A673 (cell line): ENCODE measurements around the gene KCNK1. TPM values are rescaled to one million over a fixed set of nuclear protein-coding genes. Genes with fewer than 3 reads are reported as not detected.

Source experiments
- BruUV-seq: library from RNA; stranded (reverse); fragments of 400-500 nt; replicated peaks from 2 replicates; lab custom pipeline; 2021; lab: Mats Ljungman, UMichigan
- CTCF ChIA-PET: fragments of 300-600 bp; sonication (Branson Sonifier 250); formaldehyde crosslinking; loops from one replicate; lab custom pipeline; 2022; ENCODE audit warnings: antibody characterized with exemption; lab: Charles Lee
- POLR2A ChIA-PET: fragments of 300-600 bp; sonication (Branson Sonifier 250); formaldehyde crosslinking; loops from one replicate; lab custom pipeline; 2022; ENCODE audit warnings: antibody characterized with exemption; ENCODE audit not compliant: low non-redundant PET; lab: Charles Lee
- DNase-seq: peaks from one replicate; pipeline ENCODE4 v3.0.0-alpha.2; 2015; ENCODE audit warnings: low spot score
- H3K27ac ChIP-seq: fragments of 200-600 bp; sonication (generic); 2 replicates; pipeline ENCODE4 v1.5.1; 2016; ENCODE audit warnings: mixed run types, low read depth, mild to moderate bottlenecking, mixed read lengths, antibody characterized with exemption, low read length; ENCODE audit not compliant: poor library complexity, severe bottlenecking
- H3K27me3 ChIP-seq: fragments of 200-600 bp; sonication (generic); replicated peaks from 2 replicates; pipeline ENCODE4 v1.6.1; 2017; ENCODE audit warnings: mixed run types, low read depth, mild to moderate bottlenecking, mixed read lengths, antibody characterized with exemption, low read length; ENCODE audit not compliant: insufficient read depth, poor library complexity
- H3K36me3 ChIP-seq: fragments of 200-600 bp; sonication (generic); 2 replicates; pipeline ENCODE4 v1.6.1; 2016; ENCODE audit warnings: mixed run types, mild to moderate bottlenecking, mixed read lengths, antibody characterized with exemption, low read length; ENCODE audit not compliant: insufficient read depth, poor library complexity, severe bottlenecking
- H3K4me1 ChIP-seq: fragments of 200-600 bp; sonication (generic); 2 replicates; pipeline ENCODE4 v1.6.1; 2017; ENCODE audit warnings: mixed run types, mild to moderate bottlenecking, mixed read lengths, antibody characterized with exemption, low read length; ENCODE audit not compliant: insufficient read depth, poor library complexity, severe bottlenecking
- H3K4me3 ChIP-seq: fragments of 200-600 bp; sonication (generic); 2 replicates; pipeline ENCODE4 v1.5.1; 2016; ENCODE audit warnings: low read depth, mixed run types, mild to moderate bottlenecking, mixed read lengths, low read length; ENCODE audit not compliant: poor library complexity, severe bottlenecking
- H3K9me3 ChIP-seq: fragments of 200-600 bp; sonication (generic); 2 replicates; pipeline ENCODE4 v1.6.1; 2016; ENCODE audit warnings: mixed run types, low read depth, mild to moderate bottlenecking, mixed read lengths, antibody characterized with exemption, low read length; ENCODE audit not compliant: poor library complexity, severe bottlenecking
- CTCF ChIP-seq: fragments of 300-800, 200-600 bp; sonication (generic); conservative IDR thresholded peaks from 2 replicates; pipeline ENCODE4 v1.5.1; 2017; ENCODE audit warnings: low read depth, mild to moderate bottlenecking, antibody characterized with exemption, low read length, moderate library complexity, mixed read lengths
- EZH2 ChIP-seq: fragments of 200-600 bp; sonication (generic); IDR thresholded peaks from 2 replicates; pipeline ENCODE4 v1.6.1; 2017; ENCODE audit warnings: borderline replicate concordance, low read depth, mild to moderate bottlenecking, mixed read lengths, antibody characterized with exemption, low read length; ENCODE audit not compliant: poor library complexity, severe bottlenecking
- intact Hi-C: fragments of 100-400 bp; cut with micrococcal nuclease; formaldehyde crosslinking; loops from one replicate; pipeline ENCODE4 v1.10.0; 2022; ENCODE audit not compliant: unreplicated experiment
- total RNA-seq: library from RNA; stranded (reverse); gene quantifications from 2 replicates; pipeline ENCODE4 v1.2.3, GENCODE V29; 2021

Gene KCNK1
- total RNA-seq, 1 experiment from 2014 or later: not detected

GRCh38 chr1:233607252-233608119, 6.4 kb upstream of the KCNK1 start:
- H3K27ac ChIP-seq: no peak overlapping the region
- no peaks in the 10 kb centered on the region for H3K36me3 ChIP-seq
- intact Hi-C loops: no loop called here
- TF ChIP-seq CTCF: no peak
- TF ChIP-seq EZH2: no peak
- no peaks in the 10 kb centered on the region for H3K9me3 ChIP-seq
- no TSS peak for BruUV-seq
- H3K27me3 ChIP-seq: peaks cover 61% of the 10 kb centered on the region
- H3K4me3 ChIP-seq: no peak overlapping the region
- POLR2A ChIA-PET: no interaction called here
- H3K4me1 ChIP-seq: no peaks in the 10 kb centered on the region
- CTCF ChIA-PET: no interaction called here
- no peak for DNase-seq

- Histone ChIP-seq H3K9me3 (no peaks in the 10 kb centered on the region), H3K27ac (no peak overlapping the region), H3K4me3 (no peak overlapping the region), H3K4me1 (no peaks in the 10 kb centered on the region), H3K36me3 (no peaks in the 10 kb centered on the region), H3K27me3 (peaks cover 62% of the 10 kb centered on the region)
- intact Hi-C loops: no loop called here
- ChIA-PET POLR2A (no interaction called here), CTCF (no interaction called here)
- BruUV-seq: no TSS peak
- TF ChIP-seq CTCF (no peak), EZH2 (no peak)
- DNase-seq: no peak
Measured at GRCh38 chr1:233608988-233609387, 4.9 kb upstream of the KCNK1 start.

GRCh38 chr1:233609926-233610325, 4.0 kb upstream of the KCNK1 start:
- CTCF ChIA-PET: no interaction called here
- DNase-seq: no peak

More at GRCh38 chr1:233609926-233610325, 4.0 kb upstream of the KCNK1 start:
- Histone ChIP-seq H3K27ac (no peak overlapping the region), H3K36me3 (no peaks in the 10 kb centered on the region), H3K9me3 (no peaks in the 10 kb centered on the region), H3K27me3 (peaks cover 64% of the 10 kb centered on the region), H3K4me3 (no peak overlapping the region), H3K4me1 (no peaks in the 10 kb centered on the region)
- POLR2A ChIA-PET: no interaction called here
- no peak for TF ChIP-seq EZH2
- no peak for TF ChIP-seq CTCF
- no TSS peak for BruUV-seq
- intact Hi-C loops: no loop called here
